Upper lobe of left lung (tissue), 6 donors: ENCODE measurements around the gene MAOA. TPM values are rescaled to one million over a fixed set of nuclear protein-coding genes. Genes with fewer than 3 reads are reported as not detected.
A peak's percentile ranks its signal among the peaks of the same experiment; 100 is the strongest.

ENCODE experiments used
- ATAC-seq, 2 donors: fragments of 200-7000 bp; cut with Tn5 transposase; one replicate each; pipeline ENCODE4 v1.9.1; 2022; ENCODE audit warnings: mild to moderate bottlenecking in 2 of 2, moderate library complexity in 2 of 2; ENCODE audit not compliant: low FRiP score in 2 of 2
- DNase-seq, 2 donors: peaks; one replicate each; pipeline ENCODE4 v3.0.0-alpha.2; 2019 to 2020
- H3K27ac ChIP-seq, 4 donors: fragments of 200-600 bp; sonication (generic); one replicate each; pipeline ENCODE4 v1.5.1; 2016 to 2019
- H3K27me3 ChIP-seq, 4 donors: fragments of 200-600 bp; sonication (generic); one replicate each; pipeline ENCODE4 v1.5.1; 2017 to 2019
- H3K36me3 ChIP-seq, 4 donors: fragments of 200-600 bp; sonication (generic); one replicate each; pipeline ENCODE4 v1.5.1; 2016 to 2019
- H3K4me1 ChIP-seq, 4 donors: fragments of 200-600 bp; sonication (generic); one replicate each; pipeline ENCODE4 v1.5.1; 2018 to 2019
- H3K4me3 ChIP-seq, 4 donors: fragments of 200-600 bp; sonication (generic); one replicate each; pipeline ENCODE4 v1.5.1; 2017 to 2019; ENCODE audit warnings: mild to moderate bottlenecking in 2 of 4, moderate library complexity in 1 of 4
- H3K9me3 ChIP-seq, 4 donors: fragments of 200-600 bp; sonication (generic); one replicate each; pipeline ENCODE4 v1.5.1; 2018 to 2019
- EP300 ChIP-seq, 4 donors: sonication (generic); formaldehyde crosslinking; IDR thresholded peaks; one replicate each; pipeline ENCODE4 v1.5.1; 2017; ENCODE audit warnings: antibody characterized with exemption in 4 of 4, control low read depth in 2 of 4
- POLR2A ChIP-seq, 4 donors: fragments of 450-650 bp; IDR thresholded peaks; one replicate each; pipeline ENCODE4 v1.5.1; 2016 to 2017; ENCODE audit warnings: antibody characterized with exemption in 4 of 4, mild to moderate bottlenecking in 2 of 4
- POLR2AphosphoS5 ChIP-seq, 2 donors: sonication (generic); formaldehyde crosslinking; IDR thresholded peaks; one replicate each; pipeline ENCODE4 v1.5.1; 2017; ENCODE audit warnings: antibody characterized with exemption in 2 of 2
- WGBS, 2 donors: methylation state at CpG; one replicate each; pipeline ENCODE4 v1.1.5; 2017 to 2018; 5-methylcytosine and 5-hydroxymethylcytosine counted together
- total RNA-seq, 6 donors: library from RNA; depleted of rRNA in 4 of 6; stranded (reverse); fragments of >200 nt in 4 of 6; gene quantifications; one replicate each; pipeline versions ENCODE4 v1.1.0 to v1.2.1, GENCODE V29; 2016 to 2021
- TF ChIP-seq, protein P1 (sequence below), 6 experiments: fragments of 450-650 bp in 4 of 6; fragments of 200-600 bp in 2 of 6; sonication (generic) in 2 of 6; IDR thresholded peaks; one replicate each; pipeline ENCODE4 v1.5.1; 2016 to 2019; ENCODE audit warnings: antibody characterized with exemption in 6 of 6
- donor health status: DM: no; HTN: no; CAD: no; lungs with moderate emphysema.
- donor health status: DM: no; HTN: yes; CAD: no; lungs with severe emphysema.

Gene MAOA
- total RNA-seq, 6 donors from 2014 or later = 112 to 300 (median 204) TPM

DNA sequence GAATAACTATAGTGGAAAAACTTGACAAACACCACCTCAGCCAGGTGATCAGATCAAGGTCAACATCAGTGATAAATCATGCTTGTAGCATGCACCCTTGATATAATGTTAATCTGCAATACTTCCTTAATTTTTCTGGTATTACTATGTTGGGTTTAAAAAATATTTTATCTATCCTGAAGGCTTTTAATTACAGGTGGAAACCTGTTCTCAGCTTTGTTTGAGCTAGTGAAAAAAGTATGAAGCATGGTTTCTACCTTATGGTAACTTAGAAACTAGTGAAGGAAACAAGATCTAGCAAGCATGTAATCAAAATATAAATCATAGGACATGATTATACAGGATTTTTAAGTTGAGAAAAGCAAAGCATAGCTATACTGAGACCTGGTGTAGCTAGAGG is 26.6 kb downstream of the MAOA start:
- Histone ChIP-seq H3K4me3 (no peak overlapping the region), H3K27me3 (no peaks in the 10 kb centered on the region), H3K27ac (no peak overlapping the region), H3K9me3 (no peaks in the 10 kb centered on the region), H3K4me1 (peaks cover 0 to 5% (median 1%) of the 10 kb centered on the region in 4 donors), H3K36me3 (peaks cover 0 to 34% (median 0%) of the 10 kb centered on the region in 4 donors)
- no peak for DNase-seq
- no peak for TF ChIP-seq POLR2A (IDR thresholded peaks at IDR 0.05)
- ATAC-seq = no peak

DNA sequence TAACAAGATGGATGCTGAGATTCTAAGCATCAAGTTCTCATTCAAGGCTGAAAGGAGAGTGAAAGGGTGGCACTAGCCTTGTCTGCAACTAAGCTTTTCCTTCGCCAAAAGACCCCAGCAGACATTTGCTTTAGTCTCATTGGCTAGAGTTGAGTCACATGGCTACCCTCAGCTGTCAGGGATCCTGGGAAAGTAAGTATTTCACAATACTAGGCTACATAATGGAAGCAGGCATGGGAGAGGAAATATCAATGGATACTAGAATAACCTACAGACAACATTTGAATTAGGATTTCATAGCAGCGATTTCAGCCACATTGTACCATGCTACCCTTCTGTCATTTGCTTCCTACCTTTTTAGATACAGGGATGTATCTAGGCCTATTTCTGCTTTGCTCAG is 29.1 kb downstream of the MAOA start:
- TF ChIP-seq, protein P1, sequence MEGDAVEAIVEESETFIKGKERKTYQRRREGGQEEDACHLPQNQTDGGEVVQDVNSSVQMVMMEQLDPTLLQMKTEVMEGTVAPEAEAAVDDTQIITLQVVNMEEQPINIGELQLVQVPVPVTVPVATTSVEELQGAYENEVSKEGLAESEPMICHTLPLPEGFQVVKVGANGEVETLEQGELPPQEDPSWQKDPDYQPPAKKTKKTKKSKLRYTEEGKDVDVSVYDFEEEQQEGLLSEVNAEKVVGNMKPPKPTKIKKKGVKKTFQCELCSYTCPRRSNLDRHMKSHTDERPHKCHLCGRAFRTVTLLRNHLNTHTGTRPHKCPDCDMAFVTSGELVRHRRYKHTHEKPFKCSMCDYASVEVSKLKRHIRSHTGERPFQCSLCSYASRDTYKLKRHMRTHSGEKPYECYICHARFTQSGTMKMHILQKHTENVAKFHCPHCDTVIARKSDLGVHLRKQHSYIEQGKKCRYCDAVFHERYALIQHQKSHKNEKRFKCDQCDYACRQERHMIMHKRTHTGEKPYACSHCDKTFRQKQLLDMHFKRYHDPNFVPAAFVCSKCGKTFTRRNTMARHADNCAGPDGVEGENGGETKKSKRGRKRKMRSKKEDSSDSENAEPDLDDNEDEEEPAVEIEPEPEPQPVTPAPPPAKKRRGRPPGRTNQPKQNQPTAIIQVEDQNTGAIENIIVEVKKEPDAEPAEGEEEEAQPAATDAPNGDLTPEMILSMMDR (IDR thresholded peaks at IDR 0.05) = no peak
- no peak for TF ChIP-seq POLR2A (IDR thresholded peaks at IDR 0.05)
- no peak for TF ChIP-seq POLR2AphosphoS5 (IDR thresholded peaks at IDR 0.05)
- TF ChIP-seq EP300 (IDR thresholded peaks at IDR 0.05) = no peak
- no peak overlapping the region for H3K4me3 ChIP-seq
- H3K27ac ChIP-seq = peak overlapping the region in 1 of 4 donors; percentile 13
- ATAC-seq (no peak), DNase-seq (no peak)
- WGBS, 2 donors = 88 to 100% methylated on average over 1 to 2 of the region's 2 CpGs
- H3K27me3 ChIP-seq = no peaks in the 10 kb centered on the region
- H3K4me1 ChIP-seq = peaks cover 0 to 4% (median 1%) of the 10 kb centered on the region in 4 donors
- peaks cover 0 to 34% (median 0%) of the 10 kb centered on the region in 4 donors for H3K36me3 ChIP-seq
- H3K9me3 ChIP-seq = no peaks in the 10 kb centered on the region

DNA sequence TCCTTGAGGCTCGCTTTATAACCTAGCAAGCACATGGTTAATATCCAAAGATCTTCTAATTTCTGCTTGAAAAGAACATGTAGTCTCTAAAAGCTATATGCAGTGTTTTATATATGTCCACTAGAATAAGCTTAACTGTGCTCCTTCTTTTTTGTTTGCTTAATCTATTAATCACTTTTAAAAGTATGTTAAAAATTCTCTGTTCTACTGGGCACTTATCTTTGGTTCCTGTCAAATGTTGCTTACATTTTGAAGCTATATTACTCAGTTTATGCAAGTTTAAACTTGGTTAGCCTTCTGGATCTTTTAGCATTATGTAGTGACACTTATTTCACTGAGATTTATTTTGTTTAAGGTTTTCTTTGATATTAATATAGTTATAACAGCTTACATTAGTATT is 32.5 kb downstream of the MAOA start:
- TF ChIP-seq POLR2A (IDR thresholded peaks at IDR 0.05) = no peak
- Histone ChIP-seq H3K36me3 (peaks cover 0 to 29% (median 0%) of the 10 kb centered on the region in 4 donors), H3K4me3 (no peak overlapping the region), H3K4me1 (peaks cover 5 to 21% (median 16%) of the 10 kb centered on the region in 4 donors), H3K27ac (no peak overlapping the region), H3K27me3 (no peaks in the 10 kb centered on the region), H3K9me3 (no peaks in the 10 kb centered on the region)
- ATAC-seq (no peak), DNase-seq (no peak)
- WGBS, 2 donors = 100% methylated on average over 1 of the region's 1 CpG

DNA sequence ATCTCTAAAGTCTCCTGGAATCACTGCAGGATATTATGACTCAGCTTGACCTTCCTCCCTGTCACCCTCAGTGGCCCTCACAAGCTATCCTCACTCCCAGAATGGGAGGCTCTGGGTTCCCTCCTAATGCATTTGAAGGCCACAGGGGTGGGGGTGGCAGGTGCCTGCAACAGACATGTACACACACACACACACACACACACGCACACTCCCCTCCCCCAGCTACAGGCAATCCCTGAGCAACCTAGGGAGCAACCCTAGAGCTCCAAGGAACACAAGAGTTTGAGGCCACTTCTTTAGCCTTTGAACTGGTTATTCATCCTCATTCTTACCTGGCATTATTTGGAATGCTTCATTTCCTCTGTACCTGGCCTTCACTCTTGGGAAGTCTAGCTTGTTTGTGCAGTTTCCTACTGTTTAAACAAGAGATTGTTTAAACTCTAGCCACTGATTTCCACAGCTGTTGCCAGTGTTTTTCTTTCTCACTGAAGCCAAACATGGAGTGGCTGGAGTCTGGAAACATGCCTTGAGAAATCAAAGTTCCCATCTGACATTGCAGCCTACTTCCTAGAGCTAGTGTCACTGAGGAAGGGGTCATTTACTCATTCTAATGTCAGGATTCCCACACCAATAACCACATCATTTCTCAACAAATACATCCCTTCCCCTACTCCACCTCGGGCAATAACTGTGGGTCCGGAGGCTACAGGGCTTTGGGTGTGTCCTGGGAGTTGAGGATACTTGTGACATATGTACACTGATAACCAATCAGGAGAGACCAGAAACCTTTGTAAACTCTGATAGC is 37.7 kb downstream of the MAOA start:
- 41 to 42% methylated on average over 3 of the region's 3 CpGs for WGBS, 2 donors
- DNase-seq (no peak), ATAC-seq (peak in 1 of 2 donors; percentile 71)
- no peak for TF ChIP-seq POLR2A (IDR thresholded peaks at IDR 0.05)
- TF ChIP-seq POLR2AphosphoS5 (IDR thresholded peaks at IDR 0.05) = no peak
- no peak for TF ChIP-seq EP300 (IDR thresholded peaks at IDR 0.05)
- TF ChIP-seq, protein P1 (IDR thresholded peaks at IDR 0.05) = no peak
- H3K27me3 ChIP-seq = no peaks in the 10 kb centered on the region
- H3K36me3 ChIP-seq = peaks cover 0 to 8% (median 0%) of the 10 kb centered on the region in 4 donors
- peaks cover 4 to 44% (median 27%) of the 10 kb centered on the region in 4 donors for H3K4me1 ChIP-seq
- peak overlapping the region; percentile 24 to 73 (median 46) for H3K27ac ChIP-seq
- H3K4me3 ChIP-seq = no peak overlapping the region
- H3K9me3 ChIP-seq = no peaks in the 10 kb centered on the region

DNA sequence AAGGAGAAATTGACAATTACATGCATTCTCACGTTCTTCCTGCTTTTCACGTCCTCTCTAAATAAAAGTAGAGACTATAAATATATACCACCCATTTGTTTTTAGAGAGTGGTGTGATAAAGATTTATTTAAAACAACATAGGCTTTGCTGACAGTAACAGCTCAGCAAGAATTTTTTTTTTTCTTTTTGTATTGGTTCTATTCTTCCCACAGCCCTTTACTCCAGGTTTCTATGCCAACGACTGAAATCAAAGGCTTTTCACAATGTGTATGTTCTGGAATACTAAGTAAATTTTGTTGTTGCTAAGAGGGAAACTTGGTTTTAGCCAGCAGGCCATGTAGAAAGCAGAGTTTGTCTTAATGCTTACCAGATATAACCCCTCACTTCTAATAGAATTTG is 43.4 kb downstream of the MAOA start:
- Histone ChIP-seq H3K27me3 (no peaks in the 10 kb centered on the region), H3K4me3 (no peak overlapping the region), H3K27ac (no peak overlapping the region), H3K9me3 (no peaks in the 10 kb centered on the region), H3K4me1 (peaks cover 0 to 33% (median 14%) of the 10 kb centered on the region in 4 donors), H3K36me3 (peaks cover 0 to 8% (median 0%) of the 10 kb centered on the region in 4 donors)
- WGBS, 2 donors = 50 to 59% methylated on average over 3 of the region's 3 CpGs
- DNase-seq (no peak), ATAC-seq (no peak)
- TF ChIP-seq, protein P1 (IDR thresholded peaks at IDR 0.05) = no peak
- TF ChIP-seq POLR2A (IDR thresholded peaks at IDR 0.05) = no peak
- no peak for TF ChIP-seq EP300 (IDR thresholded peaks at IDR 0.05)
